WTC11 (cell line): Measurements from ENCODE around the gene PHC1. TPM values are rescaled to one million over a fixed set of nuclear protein-coding genes. Genes with fewer than 3 reads are reported as not detected.

Experiments used
- ATAC-seq: fragments of 200-7000 bp; cut with Tn5 transposase; 2 replicates; pipeline ENCODE4 v1.10.0; 2021; ENCODE audit warnings: mild to moderate bottlenecking, moderate library complexity
- CTCF ChIA-PET: fragments of 300-600 bp; sonication (Branson Sonifier 250); formaldehyde crosslinking; loops from one replicate; lab custom pipeline; 2021; ENCODE audit warnings: antibody characterized with exemption; lab: Charles Lee
- POLR2A ChIA-PET: fragments of 350-600 bp; sonication (Branson Sonifier 250); formaldehyde crosslinking; loops from one replicate; lab custom pipeline; 2021; ENCODE audit warnings: antibody characterized with exemption; lab: Charles Lee
- DNase-seq: peaks from one replicate; pipeline ENCODE4 v3.0.0; 2021; ENCODE audit warnings: low spot score
- H3K27ac Mint-ChIP-seq: 2 replicates; pipeline ENCODE4 v1.8.0; 2021; ENCODE audit warnings: mixed read lengths
- H3K27me3 Mint-ChIP-seq: 2 replicates; pipeline ENCODE4 v1.8.0; 2021; ENCODE audit warnings: low read depth, mild to moderate bottlenecking, moderate library complexity, mixed read lengths
- H3K36me3 Mint-ChIP-seq: 2 replicates; pipeline ENCODE4 v1.8.0; 2021; ENCODE audit warnings: mixed read lengths
- H3K4me1 Mint-ChIP-seq: 2 replicates; pipeline ENCODE4 v1.8.0; 2022; ENCODE audit warnings: mixed read lengths
- H3K4me3 Mint-ChIP-seq: 2 replicates; pipeline ENCODE4 v1.8.0; 2021; ENCODE audit warnings: mild to moderate bottlenecking, moderate library complexity, mixed read lengths
- H3K9me3 Mint-ChIP-seq: 2 replicates; pipeline ENCODE4 v1.8.0; 2021; ENCODE audit warnings: mixed read lengths
- CREM ChIP-seq: sonication (generic); formaldehyde crosslinking; IDR thresholded peaks from 2 replicates; pipeline ENCODE4 v1.8.1; 2022; ENCODE audit warnings: mild to moderate bottlenecking, missing genetic modification reagents, moderate library complexity
- ELF4 ChIP-seq: sonication (generic); formaldehyde crosslinking; IDR thresholded peaks from 2 replicates; pipeline ENCODE4 v1.8.1; 2022; ENCODE audit warnings: low read depth, mild to moderate bottlenecking, moderate library complexity, missing genetic modification reagents
- FOXP1 ChIP-seq: sonication (generic); formaldehyde crosslinking; IDR thresholded peaks from 2 replicates; pipeline ENCODE4 v1.8.0; 2022; ENCODE audit warnings: missing genetic modification reagents, mild to moderate bottlenecking, moderate library complexity, borderline replicate concordance
- GRHL2 ChIP-seq: fragments of 250-450 bp; sonication (Bioruptor Pico); IDR thresholded peaks from 2 replicates; pipeline ENCODE4 v1.8.0; 2022; ENCODE audit warnings: mild to moderate bottlenecking, moderate library complexity; ENCODE audit not compliant: insufficient replicate concordance, severe bottlenecking
- HMGA2 ChIP-seq: fragments of 250-450 bp; sonication (Bioruptor Pico); IDR thresholded peaks from 2 replicates; pipeline ENCODE4 v1.4.0; 2021; ENCODE audit warnings: mild to moderate bottlenecking, moderate library complexity
- JAZF1 ChIP-seq: fragments of 250-450 bp; sonication (Bioruptor Pico); IDR thresholded peaks from 2 replicates; pipeline ENCODE4 v1.9.0; 2021; ENCODE audit warnings: moderate library complexity, mild to moderate bottlenecking, inconsistent platforms
- RELA ChIP-seq: sonication (generic); formaldehyde crosslinking; IDR thresholded peaks from 2 replicates; pipeline ENCODE4 v1.8.1; 2022; ENCODE audit warnings: missing genetic modification reagents, mild to moderate bottlenecking, borderline replicate concordance
- TEAD1 ChIP-seq: sonication (generic); formaldehyde crosslinking; IDR thresholded peaks from 2 replicates; pipeline ENCODE4 v1.8.0; 2022; ENCODE audit warnings: mild to moderate bottlenecking, missing genetic modification reagents
- TEAD4 ChIP-seq: sonication (generic); formaldehyde crosslinking; IDR thresholded peaks from 2 replicates; pipeline ENCODE4 v1.8.0; 2022; ENCODE audit warnings: mild to moderate bottlenecking, missing genetic modification reagents
- ZNF121 ChIP-seq: sonication (generic); formaldehyde crosslinking; IDR thresholded peaks from 2 replicates; pipeline ENCODE4 v1.8.0; 2023; ENCODE audit warnings: missing genetic modification reagents
- ZNF138 ChIP-seq: sonication (generic); formaldehyde crosslinking; conservative IDR thresholded peaks from 2 replicates; pipeline ENCODE4 v1.8.1; 2022; ENCODE audit warnings: mild to moderate bottlenecking, moderate library complexity, missing genetic modification reagents
- ZNF219 ChIP-seq: sonication (generic); formaldehyde crosslinking; IDR thresholded peaks from 2 replicates; pipeline ENCODE4 v1.8.0; 2023; ENCODE audit warnings: missing genetic modification reagents, mild to moderate bottlenecking, borderline replicate concordance
- ZNF232 ChIP-seq: sonication (generic); formaldehyde crosslinking; IDR thresholded peaks from 2 replicates; pipeline ENCODE4 v1.8.0; 2022; ENCODE audit warnings: mild to moderate bottlenecking, missing genetic modification reagents
- ZNF423 ChIP-seq: fragments of 250-450 bp; sonication (Bioruptor Pico); IDR thresholded peaks from 2 replicates; pipeline ENCODE4 v2.1.2; 2022; ENCODE audit warnings: mild to moderate bottlenecking, moderate library complexity
- ZNF671 ChIP-seq: fragments of 250-450 bp; sonication (Bioruptor Pico); IDR thresholded peaks from 2 replicates; pipeline ENCODE4 v1.8.0; 2021; ENCODE audit warnings: mild to moderate bottlenecking
- total RNA-seq: library from RNA; stranded (reverse); gene quantifications from 3 replicates; pipeline ENCODE4 v1.2.3, GENCODE V29; 2021
- TF ChIP-seq, protein P1 (sequence below): sonication (generic); formaldehyde crosslinking; IDR thresholded peaks from 2 replicates; pipeline ENCODE4 v1.8.0; 2022; ENCODE audit warnings: mild to moderate bottlenecking, missing genetic modification reagents
- TF ChIP-seq, protein P2 (sequence below): sonication (generic); formaldehyde crosslinking; IDR thresholded peaks from 2 replicates; pipeline ENCODE4 v1.8.1; 2023; ENCODE audit warnings: mild to moderate bottlenecking, missing genetic modification reagents, moderate library complexity
- TF ChIP-seq, protein P3 (sequence below): fragments of 250-450 bp; sonication (Bioruptor Pico); IDR thresholded peaks from 2 replicates; pipeline ENCODE4 v1.9.0; 2021; ENCODE audit warnings: moderate library complexity, mild to moderate bottlenecking, inconsistent platforms, borderline replicate concordance
- TF ChIP-seq, protein P4 (sequence below): fragments of 250-450 bp; sonication (Bioruptor Pico); IDR thresholded peaks from 2 replicates; pipeline ENCODE4 v1.9.0; 2021; ENCODE audit warnings: mild to moderate bottlenecking
- TF ChIP-seq, protein P5 (sequence below): sonication (generic); formaldehyde crosslinking; IDR thresholded peaks from 2 replicates; pipeline ENCODE4 v1.8.0; 2022; ENCODE audit warnings: mild to moderate bottlenecking, missing genetic modification reagents
- TF ChIP-seq, protein P6 (sequence below): sonication (generic); formaldehyde crosslinking; IDR thresholded peaks from 2 replicates; pipeline ENCODE4 v1.8.1; 2023; ENCODE audit warnings: mild to moderate bottlenecking, missing genetic modification reagents, moderate library complexity
- TF ChIP-seq, protein P7 (sequence below): sonication (generic); formaldehyde crosslinking; IDR thresholded peaks from 2 replicates; pipeline ENCODE4 v1.8.0; 2022; ENCODE audit warnings: missing genetic modification reagents

Gene PHC1
- total RNA-seq, 1 experiment from 2014 or later, result 733 TPM

DNA sequence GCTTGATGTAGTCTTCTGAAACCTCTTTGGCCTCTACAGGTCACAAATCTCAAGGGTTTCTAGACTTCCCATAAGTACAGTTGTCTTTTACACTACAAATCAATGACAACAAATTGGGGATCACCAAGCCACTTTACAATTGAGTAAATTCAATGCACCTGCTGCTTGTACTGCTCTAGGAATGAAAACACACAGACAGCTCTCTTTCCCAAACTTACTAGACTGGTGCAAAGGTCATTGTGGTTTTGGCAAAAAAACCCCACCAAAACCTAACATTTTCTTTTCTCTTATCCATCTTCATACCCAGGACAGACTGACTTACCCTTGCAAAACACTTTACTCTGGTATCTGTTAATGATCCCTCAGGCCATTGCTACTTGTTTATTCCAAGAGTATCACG is 32.4 kb downstream of the PHC1 start:
- no peak for TF ChIP-seq ZNF671 (CRISPR knock-in tag)
- no peak for TF ChIP-seq FOXP1 (CRISPR knock-in tag)
- no peak for TF ChIP-seq RELA (CRISPR knock-in tag)
- no peak for TF ChIP-seq CREM (CRISPR knock-in tag)
- no peak for TF ChIP-seq ZNF423 (CRISPR knock-in tag)
- no peak for TF ChIP-seq ZNF121 (CRISPR knock-in tag)
- no peak for TF ChIP-seq TEAD1
- TF ChIP-seq, protein P1, sequence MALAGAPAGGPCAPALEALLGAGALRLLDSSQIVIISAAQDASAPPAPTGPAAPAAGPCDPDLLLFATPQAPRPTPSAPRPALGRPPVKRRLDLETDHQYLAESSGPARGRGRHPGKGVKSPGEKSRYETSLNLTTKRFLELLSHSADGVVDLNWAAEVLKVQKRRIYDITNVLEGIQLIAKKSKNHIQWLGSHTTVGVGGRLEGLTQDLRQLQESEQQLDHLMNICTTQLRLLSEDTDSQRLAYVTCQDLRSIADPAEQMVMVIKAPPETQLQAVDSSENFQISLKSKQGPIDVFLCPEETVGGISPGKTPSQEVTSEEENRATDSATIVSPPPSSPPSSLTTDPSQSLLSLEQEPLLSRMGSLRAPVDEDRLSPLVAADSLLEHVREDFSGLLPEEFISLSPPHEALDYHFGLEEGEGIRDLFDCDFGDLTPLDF (CRISPR knock-in tag), result no peak
- TF ChIP-seq, protein P2, sequence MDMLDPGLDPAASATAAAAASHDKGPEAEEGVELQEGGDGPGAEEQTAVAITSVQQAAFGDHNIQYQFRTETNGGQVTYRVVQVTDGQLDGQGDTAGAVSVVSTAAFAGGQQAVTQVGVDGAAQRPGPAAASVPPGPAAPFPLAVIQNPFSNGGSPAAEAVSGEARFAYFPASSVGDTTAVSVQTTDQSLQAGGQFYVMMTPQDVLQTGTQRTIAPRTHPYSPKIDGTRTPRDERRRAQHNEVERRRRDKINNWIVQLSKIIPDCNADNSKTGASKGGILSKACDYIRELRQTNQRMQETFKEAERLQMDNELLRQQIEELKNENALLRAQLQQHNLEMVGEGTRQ (CRISPR knock-in tag), result no peak
- TF ChIP-seq, protein P3, sequence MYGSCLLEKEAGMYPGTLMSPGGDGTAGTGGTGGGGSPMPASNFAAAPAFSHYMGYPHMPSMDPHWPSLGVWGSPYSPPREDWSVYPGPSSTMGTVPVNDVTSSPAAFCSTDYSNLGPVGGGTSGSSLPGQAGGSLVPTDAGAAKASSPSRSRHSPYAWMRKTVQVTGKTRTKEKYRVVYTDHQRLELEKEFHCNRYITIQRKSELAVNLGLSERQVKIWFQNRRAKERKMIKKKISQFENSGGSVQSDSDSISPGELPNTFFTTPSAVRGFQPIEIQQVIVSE (CRISPR knock-in tag), result no peak
- TF ChIP-seq HMGA2, result no peak
- no peak for TF ChIP-seq TEAD4 (CRISPR knock-in tag)
- TF ChIP-seq, protein P4, sequence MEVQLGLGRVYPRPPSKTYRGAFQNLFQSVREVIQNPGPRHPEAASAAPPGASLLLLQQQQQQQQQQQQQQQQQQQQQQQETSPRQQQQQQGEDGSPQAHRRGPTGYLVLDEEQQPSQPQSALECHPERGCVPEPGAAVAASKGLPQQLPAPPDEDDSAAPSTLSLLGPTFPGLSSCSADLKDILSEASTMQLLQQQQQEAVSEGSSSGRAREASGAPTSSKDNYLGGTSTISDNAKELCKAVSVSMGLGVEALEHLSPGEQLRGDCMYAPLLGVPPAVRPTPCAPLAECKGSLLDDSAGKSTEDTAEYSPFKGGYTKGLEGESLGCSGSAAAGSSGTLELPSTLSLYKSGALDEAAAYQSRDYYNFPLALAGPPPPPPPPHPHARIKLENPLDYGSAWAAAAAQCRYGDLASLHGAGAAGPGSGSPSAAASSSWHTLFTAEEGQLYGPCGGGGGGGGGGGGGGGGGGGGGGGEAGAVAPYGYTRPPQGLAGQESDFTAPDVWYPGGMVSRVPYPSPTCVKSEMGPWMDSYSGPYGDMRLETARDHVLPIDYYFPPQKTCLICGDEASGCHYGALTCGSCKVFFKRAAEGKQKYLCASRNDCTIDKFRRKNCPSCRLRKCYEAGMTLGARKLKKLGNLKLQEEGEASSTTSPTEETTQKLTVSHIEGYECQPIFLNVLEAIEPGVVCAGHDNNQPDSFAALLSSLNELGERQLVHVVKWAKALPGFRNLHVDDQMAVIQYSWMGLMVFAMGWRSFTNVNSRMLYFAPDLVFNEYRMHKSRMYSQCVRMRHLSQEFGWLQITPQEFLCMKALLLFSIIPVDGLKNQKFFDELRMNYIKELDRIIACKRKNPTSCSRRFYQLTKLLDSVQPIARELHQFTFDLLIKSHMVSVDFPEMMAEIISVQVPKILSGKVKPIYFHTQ (CRISPR knock-in tag), result no peak
- TF ChIP-seq, protein P5, sequence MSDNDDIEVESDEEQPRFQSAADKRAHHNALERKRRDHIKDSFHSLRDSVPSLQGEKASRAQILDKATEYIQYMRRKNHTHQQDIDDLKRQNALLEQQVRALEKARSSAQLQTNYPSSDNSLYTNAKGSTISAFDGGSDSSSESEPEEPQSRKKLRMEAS (CRISPR knock-in tag), result no peak

DNA sequence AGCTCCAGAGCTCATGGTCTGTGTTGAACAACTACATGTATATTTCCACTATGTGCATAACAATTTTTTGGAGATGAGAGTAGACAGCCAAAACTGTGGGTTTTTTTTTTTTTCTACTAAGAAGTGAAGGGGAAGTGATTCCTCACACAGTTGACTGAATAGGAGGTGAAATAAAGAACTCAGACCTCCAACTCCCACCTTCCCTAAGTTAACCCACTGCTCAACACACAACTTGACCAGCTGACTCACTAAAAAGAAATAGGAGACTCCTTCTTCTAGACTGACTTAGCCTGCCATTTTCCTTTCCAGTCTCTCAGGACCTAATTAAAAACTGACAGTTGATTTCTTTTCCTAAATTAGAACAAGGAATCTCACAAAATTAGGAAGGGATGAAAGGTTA is 33.4 kb downstream of the PHC1 start:
- DNase-seq (no peak), ATAC-seq (no peak)
- peaks cover 4% of the 10 kb centered on the region for H3K9me3 Mint-ChIP-seq
- H3K4me1 Mint-ChIP-seq, result peaks cover 23% of the 10 kb centered on the region
- H3K27me3 Mint-ChIP-seq, result no peaks in the 10 kb centered on the region
- peak overlapping the region; percentile 95 for H3K4me3 Mint-ChIP-seq
- ChIA-PET POLR2A (interaction anchor here (0.7 to 2.6 kb wide), 2 partner anchors 34 to 41 kb away, joined by 5 to 16 read pairs; partner anchors contain the start of gene PHC1), CTCF (interaction anchor here (2.7 kb wide), 1 partner anchor 102 kb away, joined by 13 read pairs; no protein-coding TSS in a partner anchor)
- peaks cover 33% of the 10 kb centered on the region for H3K36me3 Mint-ChIP-seq
- H3K27ac Mint-ChIP-seq, result no peak overlapping the region
- TF ChIP-seq, protein P2 (CRISPR knock-in tag), result no peak
- TF ChIP-seq GRHL2 (no peak), ZNF232 (CRISPR knock-in tag) (no peak), ZNF219 (no peak), ZNF138 (CRISPR knock-in tag) (no peak), TEAD4 (CRISPR knock-in tag) (no peak), JAZF1 (CRISPR knock-in tag) (no peak), ELF4 (no peak)
- TF ChIP-seq, protein P6, sequence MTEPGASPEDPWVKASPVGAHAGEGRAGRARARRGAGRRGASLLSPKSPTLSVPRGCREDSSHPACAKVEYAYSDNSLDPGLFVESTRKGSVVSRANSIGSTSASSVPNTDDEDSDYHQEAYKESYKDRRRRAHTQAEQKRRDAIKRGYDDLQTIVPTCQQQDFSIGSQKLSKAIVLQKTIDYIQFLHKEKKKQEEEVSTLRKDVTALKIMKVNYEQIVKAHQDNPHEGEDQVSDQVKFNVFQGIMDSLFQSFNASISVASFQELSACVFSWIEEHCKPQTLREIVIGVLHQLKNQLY, result no peak
- TF ChIP-seq, protein P1 (CRISPR knock-in tag), result no peak
- TF ChIP-seq, protein P7, sequence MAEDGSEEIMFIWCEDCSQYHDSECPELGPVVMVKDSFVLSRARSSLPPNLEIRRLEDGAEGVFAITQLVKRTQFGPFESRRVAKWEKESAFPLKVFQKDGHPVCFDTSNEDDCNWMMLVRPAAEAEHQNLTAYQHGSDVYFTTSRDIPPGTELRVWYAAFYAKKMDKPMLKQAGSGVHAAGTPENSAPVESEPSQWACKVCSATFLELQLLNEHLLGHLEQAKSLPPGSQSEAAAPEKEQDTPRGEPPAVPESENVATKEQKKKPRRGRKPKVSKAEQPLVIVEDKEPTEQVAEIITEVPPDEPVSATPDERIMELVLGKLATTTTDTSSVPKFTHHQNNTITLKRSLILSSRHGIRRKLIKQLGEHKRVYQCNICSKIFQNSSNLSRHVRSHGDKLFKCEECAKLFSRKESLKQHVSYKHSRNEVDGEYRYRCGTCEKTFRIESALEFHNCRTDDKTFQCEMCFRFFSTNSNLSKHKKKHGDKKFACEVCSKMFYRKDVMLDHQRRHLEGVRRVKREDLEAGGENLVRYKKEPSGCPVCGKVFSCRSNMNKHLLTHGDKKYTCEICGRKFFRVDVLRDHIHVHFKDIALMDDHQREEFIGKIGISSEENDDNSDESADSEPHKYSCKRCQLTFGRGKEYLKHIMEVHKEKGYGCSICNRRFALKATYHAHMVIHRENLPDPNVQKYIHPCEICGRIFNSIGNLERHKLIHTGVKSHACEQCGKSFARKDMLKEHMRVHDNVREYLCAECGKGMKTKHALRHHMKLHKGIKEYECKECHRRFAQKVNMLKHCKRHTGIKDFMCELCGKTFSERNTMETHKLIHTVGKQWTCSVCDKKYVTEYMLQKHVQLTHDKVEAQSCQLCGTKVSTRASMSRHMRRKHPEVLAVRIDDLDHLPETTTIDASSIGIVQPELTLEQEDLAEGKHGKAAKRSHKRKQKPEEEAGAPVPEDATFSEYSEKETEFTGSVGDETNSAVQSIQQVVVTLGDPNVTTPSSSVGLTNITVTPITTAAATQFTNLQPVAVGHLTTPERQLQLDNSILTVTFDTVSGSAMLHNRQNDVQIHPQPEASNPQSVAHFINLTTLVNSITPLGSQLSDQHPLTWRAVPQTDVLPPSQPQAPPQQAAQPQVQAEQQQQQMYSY, result no peak

More for the DNA sequence above, 32.4 kb downstream of the PHC1 start:
- Mint-ChIP-seq H3K4me1 (peaks cover 23% of the 10 kb centered on the region), H3K27me3 (no peaks in the 10 kb centered on the region), H3K27ac (peak overlapping the region; percentile 55), H3K4me3 (peak overlapping the region; percentile 10; the same call in 1 of the 2 replicates), H3K36me3 (peaks cover 38% of the 10 kb centered on the region), H3K9me3 (no peaks in the 10 kb centered on the region)
- no peak for DNase-seq
- ATAC-seq, result no peak
- ChIA-PET CTCF (interaction anchor here (2.7 kb wide), 1 partner anchor 103 kb away, joined by 13 read pairs; no protein-coding TSS in a partner anchor), POLR2A (interaction anchor here (0.6 kb wide), 1 partner anchor 23 kb away, joined by 3 read pairs; no protein-coding TSS in a partner anchor)
